Amygdala (tissue), 56 donors: Measurements from ENCODE around the gene RAP1B.

ENCODE experiments used
- DNase-seq, 56 donors: peaks; one replicate each; lab custom pipeline; 2025; lab: John Stamatoyannopoulos, UW

The RAP1B gene

GRCh38 chr12:68610370-68611093 is at the start of gene RAP1B:
Gene RAP1B, plus strand, starts transcription at chr12:68610899. Its CDS starts 37,826 bp downstream, at chr12:68648725.
- DNase-seq = peak; percentile 37 to 93 (median 83)

GRCh38 chr12:68561830-68562229 is 48.9 kb upstream of the RAP1B start:
- no peak for DNase-seq

- no peak for DNase-seq
Observed at GRCh38 chr12:68564166-68564565, 46.5 kb upstream of the RAP1B start.

- DNase-seq = no peak
Observed at GRCh38 chr12:68565391-68565903, 45.3 kb upstream of the RAP1B start.

GRCh38 chr12:68568922-68569569 is 41.7 kb upstream of the RAP1B start:
- no peak for DNase-seq

GRCh38 chr12:68572661-68573060 is 38.0 kb upstream of the RAP1B start:
- DNase-seq = no peak

- no peak for DNase-seq
Observed at GRCh38 chr12:68573406-68573805, 37.3 kb upstream of the RAP1B start.

- DNase-seq = no peak
Observed at GRCh38 chr12:68577949-68578348, 32.8 kb upstream of the RAP1B start.

GRCh38 chr12:68578765-68579164 is 31.9 kb upstream of the RAP1B start:
- DNase-seq = no peak

- DNase-seq = no peak
Observed at GRCh38 chr12:68579254-68579653, 31.4 kb upstream of the RAP1B start.

- no peak for DNase-seq
Observed at GRCh38 chr12:68580911-68581310, 29.8 kb upstream of the RAP1B start.

- no peak for DNase-seq
Observed at GRCh38 chr12:68581926-68582325, 28.8 kb upstream of the RAP1B start.

- no peak for DNase-seq
Observed at GRCh38 chr12:68585966-68586365, 24.7 kb upstream of the RAP1B start.

GRCh38 chr12:68587448-68587873 is 23.2 kb upstream of the RAP1B start:
- no peak for DNase-seq

GRCh38 chr12:68589194-68589593 is 21.5 kb upstream of the RAP1B start:
- DNase-seq = no peak

- DNase-seq = no peak
Observed at GRCh38 chr12:68591734-68592418, 18.8 kb upstream of the RAP1B start.

GRCh38 chr12:68595241-68595640 is 15.5 kb upstream of the RAP1B start:
- DNase-seq = no peak

- no peak for DNase-seq
Observed at GRCh38 chr12:68601767-68602166, 8.9 kb upstream of the RAP1B start.

- no peak for DNase-seq
Observed at GRCh38 chr12:68602720-68603119, 8.0 kb upstream of the RAP1B start.

GRCh38 chr12:68608191-68608590 is 2.5 kb upstream of the RAP1B start:
- DNase-seq = no peak

GRCh38 chr12:68609998-68610369 is 715 bp upstream of the RAP1B start:
- DNase-seq = no peak
